Heart right ventricle (tissue), 16 donors: ENCODE data around the gene TTC4. TPM values are rescaled to one million over a fixed set of nuclear protein-coding genes. Genes with fewer than 3 reads are reported as not detected.

ENCODE experiments used
- ATAC-seq, 8 donors: fragments of 200-7000 bp; cut with Tn5 transposase; one replicate each; pipeline ENCODE4 v1.9.1; 2020; ENCODE audit warnings: mild to moderate bottlenecking in 8 of 8, moderate library complexity in 8 of 8, moderate number of reproducible peaks in 1 of 8
- DNase-seq, 2 donors: peaks; one replicate each; pipeline ENCODE4 v3.0.0-alpha.2; 2020
- H3K27ac ChIP-seq, 10 donors: fragments of 200-600 bp; sonication (generic) in 2 of 10; one replicate each; pipeline versions ENCODE4 v1.5.0 to v1.8.0; 2020 to 2022; ENCODE audit warnings: mild to moderate bottlenecking in 3 of 10
- H3K27me3 ChIP-seq, 7 donors: fragments of 200-600 bp; one replicate each; pipeline ENCODE4 v1.8.0; 2021 to 2022; ENCODE audit warnings: mild to moderate bottlenecking in 2 of 7
- H3K36me3 ChIP-seq, 9 donors: fragments of 200-600 bp; sonication (generic) in 1 of 9; one replicate each; pipeline versions ENCODE4 v1.5.0 to v1.8.0; 2020 to 2022; ENCODE audit warnings: mild to moderate bottlenecking in 2 of 9
- H3K4me1 ChIP-seq, 9 donors: fragments of 200-600 bp; sonication (generic) in 1 of 9; one replicate each; pipeline versions ENCODE4 v1.5.0 to v1.8.0; 2020 to 2022; ENCODE audit warnings: mild to moderate bottlenecking in 4 of 9
- H3K4me3 ChIP-seq, 10 donors: fragments of 200-600 bp; sonication (generic) in 2 of 10; one replicate each; pipeline versions ENCODE4 v1.5.0 to v1.8.0; 2020 to 2022; ENCODE audit warnings: mild to moderate bottlenecking in 7 of 10, moderate library complexity in 2 of 10
- H3K9me3 ChIP-seq, 11 donors: fragments of 200-600 bp in 10 of 11; sonication (generic) in 2 of 11; one replicate each; pipeline versions ENCODE4 v1.5.0 to v1.8.0; 2013 to 2022; ENCODE audit warnings: mild to moderate bottlenecking in 2 of 11, control low read depth in 1 of 11, moderate library complexity in 1 of 11
- CTCF ChIP-seq, 9 donors: fragments of 200-600 bp; sonication (generic) in 2 of 9; IDR thresholded peaks; one replicate each; pipeline versions ENCODE4 v1.5.0 to v1.8.0; 2021 to 2022; ENCODE audit warnings: antibody characterized with exemption in 9 of 9, mild to moderate bottlenecking in 5 of 9, moderate library complexity in 1 of 9
- WGBS, 2 donors: extraction: QIAGEN DNeasy Blood & Tissue Kit; methylation state at CpG; one replicate each; pipeline ENCODE4 v1.1.7; 2013; ENCODE audit warnings: inconsistent platforms in 1 of 2; 5-methylcytosine and 5-hydroxymethylcytosine counted together
- intact Hi-C, 10 donors: fragments of 100-400 bp; cut with DNase I; formaldehyde crosslinking; loops; one replicate each; pipeline versions ENCODE4 v1.11.1 to v1.14.2; 2022
- polyA plus RNA-seq, 2 donors: library from polyadenylated mRNA; stranded (reverse); fragments of 200-250 nt; gene quantifications; one replicate each; pipeline ENCODE4 v1.2.3, GENCODE V29; 2013
- total RNA-seq, 10 donors: library from RNA; stranded (reverse); fragmentation: NEBNext Ultra II Directional in 3 of 10; extraction: Animal tissue kit (Norgen Biotek cat#: 25700) in 3 of 10; gene quantifications; one replicate each; pipeline versions ENCODE4 v1.2.1 to v1.2.4, GENCODE V29; 2021 to 2023
- donor health status: Arrhythmogenic right ventricular cardiomyopathy.
- donor health status: ischemic (EF 13 %, LVEDD 7.1; RV severe dilation, severe dysfunction).
- donor health status: healthy with polysubstance abuse.
- donor health status: DM: no; HTN: yes; CAD: no.
- donor health status: DM: no; HTN: no; CAD: no.
- donor health status: ischemic (EF 25% LVEDD 6.9; RV normal size, moderate dysfunction).
- donor health status: ischemic (EF 25% LVEDD 5.7; RV mildly dilated, moderate dysfunction).
- donor health status: healthy.
- donor health status: DM: yes; HTN: yes; CAD: no.
- donor health status: Ischemic cardiomyopathy.
- donor health status: ischemic (EF 35%, LVEDD 5.7; RV mildly dilated, moderate dysfunction).
- donor health status: nonischemic (EF 11% LVEDD 7.7; RV severe dilation, severe dysfunction).
- donor health status: DM: yes; HTN: yes; CAD: no.
- donor health status: PGD.
- donor health status: ischemic (EF 29% LVEDD 5.4; RV normal size, mild dysfunction).
- donor health status: nonischemic (EF 23%, LVEDD 6.1; RV moderate dilation, normal function).

Gene TTC4
- total and polyA plus RNA-seq, 12 donors: 12.0 to 20.9 (median 15.1) TPM

GRCh38 chr1:54777011-54777410, 61.4 kb downstream of the TTC4 start:
- H3K27me3 ChIP-seq: peaks cover 4 to 31% (median 20%) of the 10 kb centered on the region in 7 donors
- H3K4me1 ChIP-seq: peaks cover 0 to 7% (median 0%) of the 10 kb centered on the region in 9 donors
- DNase-seq (no peak), ATAC-seq (peak in 1 of 8 donors; percentile 46)
- no peaks in the 10 kb centered on the region for H3K9me3 ChIP-seq
- 75 to 84% methylated on average over 4 of the region's 4 CpGs for WGBS, 2 donors
- no peak for TF ChIP-seq CTCF (IDR thresholded peaks at IDR 0.05)
- peak overlapping the region in 1 of 10 donors; percentile 40 for H3K27ac ChIP-seq
- no peaks in the 10 kb centered on the region for H3K36me3 ChIP-seq
- intact Hi-C loops: no loop called here
- H3K4me3 ChIP-seq: no peak overlapping the region

DNA sequence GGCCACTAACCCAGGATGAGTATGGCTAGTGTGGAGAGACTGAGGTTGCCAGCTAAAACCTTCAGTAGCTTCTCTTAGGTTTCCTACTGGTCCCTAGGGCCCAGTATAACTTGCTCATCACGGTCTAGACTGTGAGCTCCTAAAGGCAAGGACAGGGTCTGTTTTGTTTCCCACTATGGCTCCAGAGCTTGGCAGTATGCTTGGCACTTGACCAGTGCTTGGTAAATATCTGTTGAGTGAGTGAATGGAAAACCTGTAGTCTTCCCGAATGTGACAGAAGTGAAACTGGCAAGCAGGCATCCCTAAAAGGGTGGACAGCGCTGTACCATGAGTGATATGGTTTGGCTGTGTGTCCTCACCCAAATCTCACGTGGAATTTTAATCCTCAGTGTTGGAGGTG, 61.8 kb downstream of the TTC4 start:
- no peaks in the 10 kb centered on the region for H3K9me3 ChIP-seq
- peaks cover 4 to 36% (median 23%) of the 10 kb centered on the region in 7 donors for H3K27me3 ChIP-seq
- peaks cover 0 to 7% (median 0%) of the 10 kb centered on the region in 9 donors for H3K4me1 ChIP-seq
- H3K4me3 ChIP-seq: no peak overlapping the region
- H3K36me3 ChIP-seq: no peaks in the 10 kb centered on the region
- no peak for DNase-seq
- no peak for TF ChIP-seq CTCF (IDR thresholded peaks at IDR 0.05)
- whole genome bisulfite sequencing, 2 donors: 47 to 49% methylated on average over 4 of the region's 4 CpGs
- ATAC-seq: peak in 6 of 8 donors; percentile 60 to 81 (median 70)
- H3K27ac ChIP-seq: peak overlapping the region in 1 of 10 donors; percentile 40
- intact Hi-C loops: no loop called here

- H3K4me3 ChIP-seq: peak overlapping the region in 1 of 10 donors; percentile 23
- WGBS, 2 donors: 13 to 18% methylated on average over 74 of the region's 74 CpGs
These were observed 65.5 kb downstream of the TTC4 start for GRCh38 chr1:54781023-54781723.

DNA sequence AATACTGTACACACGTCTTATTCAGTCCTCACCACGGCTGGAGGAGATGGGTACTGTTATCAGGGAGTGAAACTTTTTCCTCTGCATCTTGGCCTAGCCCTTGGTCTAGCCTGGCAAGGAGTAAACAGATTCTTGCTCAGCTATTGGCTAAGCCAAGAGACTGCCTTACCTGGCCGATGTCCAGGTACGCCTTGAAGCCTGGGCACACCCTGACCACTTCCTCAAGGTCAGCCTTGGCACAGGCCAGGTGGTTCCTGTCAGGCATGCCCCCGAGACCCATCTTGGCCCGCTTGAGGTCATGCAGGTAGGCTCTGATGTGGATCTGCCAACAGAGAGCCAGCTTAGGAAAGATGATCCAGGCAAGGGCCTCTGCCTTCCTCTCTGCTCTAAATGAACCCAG, 66.5 kb downstream of the TTC4 start:
- Histone ChIP-seq H3K9me3 (no peaks in the 10 kb centered on the region), H3K36me3 (no peaks in the 10 kb centered on the region), H3K27me3 (peaks cover 4 to 49% (median 27%) of the 10 kb centered on the region in 7 donors), H3K4me3 (no peak overlapping the region), H3K27ac (no peak overlapping the region), H3K4me1 (peaks cover 0 to 7% (median 0%) of the 10 kb centered on the region in 9 donors)
- 77 to 84% methylated on average over 6 of the region's 6 CpGs for WGBS, 2 donors
- ATAC-seq: no peak
- intact Hi-C loops: no loop called here
- TF ChIP-seq CTCF (IDR thresholded peaks at IDR 0.05): no peak
- no peak for DNase-seq

More at GRCh38 chr1:54781023-54781723, 65.5 kb downstream of the TTC4 start:
- Histone ChIP-seq H3K27ac (no peak overlapping the region), H3K27me3 (peaks cover 4 to 41% (median 27%) of the 10 kb centered on the region in 7 donors), H3K4me1 (peaks cover 0 to 7% (median 0%) of the 10 kb centered on the region in 9 donors), H3K9me3 (no peaks in the 10 kb centered on the region), H3K36me3 (no peaks in the 10 kb centered on the region)
- intact Hi-C loops: no loop called here
- DNase-seq (no peak), ATAC-seq (peak in 3 of 8 donors; percentile 31 to 55 (median 33))
- no peak for TF ChIP-seq CTCF (IDR thresholded peaks at IDR 0.05)
